Parathyroid adenoma (tissue), 2 donors: ENCODE measurements around the gene BSPRY.
A peak's percentile ranks its signal among the peaks of the same experiment; 100 is the strongest.

Experiments
- H2AFZ ChIP-seq: fragments of 300-600 bp; sonication (generic); one replicate; pipeline ENCODE4 v1.7.0; 2017; ENCODE audit warnings: antibody characterized with exemption, mild to moderate bottlenecking
- H3K27ac ChIP-seq: fragments of 300-600 bp; sonication (generic); one replicate; pipeline ENCODE4 v1.7.0; 2017
- H3K27me3 ChIP-seq: fragments of 300-600 bp; sonication (generic); one replicate; pipeline ENCODE4 v1.7.0; 2017; ENCODE audit warnings: low read length; ENCODE audit not compliant: control insufficient read depth, insufficient read depth
- H3K36me3 ChIP-seq: fragments of 300-600 bp; sonication (generic); one replicate; pipeline ENCODE4 v1.7.0; 2017; ENCODE audit warnings: low read length; ENCODE audit not compliant: control insufficient read depth, insufficient read depth
- H3K4me1 ChIP-seq: fragments of 300-600 bp; sonication (generic); one replicate; pipeline ENCODE4 v1.7.0; 2017; ENCODE audit warnings: control low read depth
- H3K4me2 ChIP-seq: fragments of 300-600 bp; sonication (generic); one replicate; pipeline ENCODE4 v1.7.0; 2017; ENCODE audit warnings: low read length
- H3K4me3 ChIP-seq: fragments of 300-600 bp; sonication (generic); one replicate; pipeline ENCODE4 v1.7.0; 2017; ENCODE audit warnings: low read depth, low read length
- H3K79me2 ChIP-seq: fragments of 300-600 bp; sonication (generic); one replicate; pipeline ENCODE4 v1.7.0; 2017; ENCODE audit warnings: control low read depth
- H3K9ac ChIP-seq: fragments of 300-600 bp; sonication (generic); one replicate; pipeline ENCODE4 v1.7.0; 2017; ENCODE audit warnings: mild to moderate bottlenecking
- H3K9me3 ChIP-seq: fragments of 300-600 bp; sonication (generic); one replicate; pipeline ENCODE4 v1.7.0; 2017; ENCODE audit warnings: low read length; ENCODE audit not compliant: control insufficient read depth
- TF ChIP-seq, protein P1 (sequence below): fragments of 300-600 bp; sonication (generic); IDR thresholded peaks from one replicate; pipeline ENCODE4 v1.7.0; 2017; ENCODE audit warnings: antibody characterized with exemption, mild to moderate bottlenecking
- donor health status: primary hyperparathyroidism.

BSPRY gene

DNA sequence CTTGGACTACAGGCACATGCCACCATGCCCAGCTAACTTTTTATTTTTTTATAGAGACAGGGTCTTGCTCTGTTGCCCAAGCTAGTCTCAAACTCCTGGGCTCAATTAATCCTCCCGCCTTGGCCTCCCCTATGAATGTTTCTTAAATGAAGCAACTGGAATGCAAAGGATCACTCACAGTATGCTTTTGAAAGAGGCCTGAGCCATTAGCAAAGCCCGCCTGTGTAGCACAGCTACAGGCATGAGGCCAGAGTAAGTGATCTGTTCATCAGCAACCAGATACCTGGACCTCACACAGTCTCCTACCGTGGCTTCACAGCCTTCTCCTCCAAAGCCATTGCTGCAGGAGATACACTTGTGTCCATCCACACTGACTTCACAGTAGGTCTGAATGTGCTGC lies 29.3 kb upstream of the BSPRY start:
- H3K36me3 ChIP-seq: no peaks in the 10 kb centered on the region
- H2AFZ ChIP-seq: no peak overlapping the region
- TF ChIP-seq, protein P1, sequence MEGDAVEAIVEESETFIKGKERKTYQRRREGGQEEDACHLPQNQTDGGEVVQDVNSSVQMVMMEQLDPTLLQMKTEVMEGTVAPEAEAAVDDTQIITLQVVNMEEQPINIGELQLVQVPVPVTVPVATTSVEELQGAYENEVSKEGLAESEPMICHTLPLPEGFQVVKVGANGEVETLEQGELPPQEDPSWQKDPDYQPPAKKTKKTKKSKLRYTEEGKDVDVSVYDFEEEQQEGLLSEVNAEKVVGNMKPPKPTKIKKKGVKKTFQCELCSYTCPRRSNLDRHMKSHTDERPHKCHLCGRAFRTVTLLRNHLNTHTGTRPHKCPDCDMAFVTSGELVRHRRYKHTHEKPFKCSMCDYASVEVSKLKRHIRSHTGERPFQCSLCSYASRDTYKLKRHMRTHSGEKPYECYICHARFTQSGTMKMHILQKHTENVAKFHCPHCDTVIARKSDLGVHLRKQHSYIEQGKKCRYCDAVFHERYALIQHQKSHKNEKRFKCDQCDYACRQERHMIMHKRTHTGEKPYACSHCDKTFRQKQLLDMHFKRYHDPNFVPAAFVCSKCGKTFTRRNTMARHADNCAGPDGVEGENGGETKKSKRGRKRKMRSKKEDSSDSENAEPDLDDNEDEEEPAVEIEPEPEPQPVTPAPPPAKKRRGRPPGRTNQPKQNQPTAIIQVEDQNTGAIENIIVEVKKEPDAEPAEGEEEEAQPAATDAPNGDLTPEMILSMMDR: no peak
- H3K27me3 ChIP-seq: no peaks in the 10 kb centered on the region
- H3K79me2 ChIP-seq: no peaks in the 10 kb centered on the region
- peak overlapping the region; percentile 2 for H3K4me2 ChIP-seq
- H3K27ac ChIP-seq: peak overlapping the region; percentile 75
- H3K4me3 ChIP-seq: no peak overlapping the region
- no peaks in the 10 kb centered on the region for H3K9me3 ChIP-seq
- peaks cover 40% of the 10 kb centered on the region for H3K4me1 ChIP-seq
- H3K9ac ChIP-seq: no peak overlapping the region

DNA sequence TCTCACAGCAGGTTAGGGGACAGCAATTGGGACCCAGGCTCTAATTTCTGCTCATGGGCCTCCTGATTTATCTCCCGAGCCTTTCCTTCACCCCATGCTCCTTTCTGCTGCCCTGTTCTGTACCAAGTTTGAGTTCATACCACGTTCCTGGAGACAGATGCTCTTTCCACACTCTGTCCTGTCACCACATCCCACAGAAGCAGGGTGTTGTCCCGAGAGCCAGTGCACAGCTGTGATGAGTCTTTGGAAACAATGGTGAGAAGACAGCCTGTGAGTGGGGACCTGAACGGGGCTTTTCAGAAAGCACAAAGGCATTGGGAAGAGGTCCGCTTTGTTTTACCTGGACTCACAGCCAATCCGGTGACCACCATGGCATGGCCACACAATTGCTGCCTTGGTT lies 26.7 kb upstream of the BSPRY start:
- TF ChIP-seq, protein P1: no peak
- Histone ChIP-seq H3K9me3 (no peaks in the 10 kb centered on the region), H3K4me2 (no peak overlapping the region), H3K27ac (peak overlapping the region; percentile 75), H3K9ac (no peak overlapping the region), H3K79me2 (no peaks in the 10 kb centered on the region), H3K36me3 (no peaks in the 10 kb centered on the region), H3K27me3 (no peaks in the 10 kb centered on the region), H3K4me1 (peaks cover 40% of the 10 kb centered on the region), H2AFZ (no peak overlapping the region), H3K4me3 (no peak overlapping the region)

DNA sequence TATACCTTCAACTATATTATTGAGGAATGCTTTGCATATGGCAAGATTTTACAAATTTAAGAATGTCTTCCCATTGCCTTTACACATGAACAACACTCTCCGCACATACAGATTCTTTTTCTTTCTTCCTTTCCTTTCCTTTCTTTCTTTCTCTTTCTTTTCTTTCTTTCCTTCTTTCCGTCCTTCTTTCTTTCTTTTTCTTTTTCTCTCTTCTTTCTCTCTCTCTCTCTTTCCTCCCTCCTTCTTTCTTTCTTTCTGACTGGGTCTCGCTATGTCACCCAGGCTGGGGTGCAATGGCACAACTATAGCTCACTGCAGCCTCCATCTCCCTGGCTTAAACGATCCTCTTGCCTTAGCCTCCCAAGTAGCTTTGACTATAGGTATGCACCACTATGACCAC lies 23.1 kb upstream of the BSPRY start:
- Histone ChIP-seq H3K4me1 (peaks cover 22% of the 10 kb centered on the region), H3K27me3 (no peaks in the 10 kb centered on the region), H3K4me3 (no peak overlapping the region), H2AFZ (no peak overlapping the region), H3K4me2 (no peak overlapping the region), H3K9ac (no peak overlapping the region), H3K36me3 (no peaks in the 10 kb centered on the region), H3K27ac (no peak overlapping the region), H3K9me3 (no peaks in the 10 kb centered on the region), H3K79me2 (no peaks in the 10 kb centered on the region)
- TF ChIP-seq, protein P1: no peak

DNA sequence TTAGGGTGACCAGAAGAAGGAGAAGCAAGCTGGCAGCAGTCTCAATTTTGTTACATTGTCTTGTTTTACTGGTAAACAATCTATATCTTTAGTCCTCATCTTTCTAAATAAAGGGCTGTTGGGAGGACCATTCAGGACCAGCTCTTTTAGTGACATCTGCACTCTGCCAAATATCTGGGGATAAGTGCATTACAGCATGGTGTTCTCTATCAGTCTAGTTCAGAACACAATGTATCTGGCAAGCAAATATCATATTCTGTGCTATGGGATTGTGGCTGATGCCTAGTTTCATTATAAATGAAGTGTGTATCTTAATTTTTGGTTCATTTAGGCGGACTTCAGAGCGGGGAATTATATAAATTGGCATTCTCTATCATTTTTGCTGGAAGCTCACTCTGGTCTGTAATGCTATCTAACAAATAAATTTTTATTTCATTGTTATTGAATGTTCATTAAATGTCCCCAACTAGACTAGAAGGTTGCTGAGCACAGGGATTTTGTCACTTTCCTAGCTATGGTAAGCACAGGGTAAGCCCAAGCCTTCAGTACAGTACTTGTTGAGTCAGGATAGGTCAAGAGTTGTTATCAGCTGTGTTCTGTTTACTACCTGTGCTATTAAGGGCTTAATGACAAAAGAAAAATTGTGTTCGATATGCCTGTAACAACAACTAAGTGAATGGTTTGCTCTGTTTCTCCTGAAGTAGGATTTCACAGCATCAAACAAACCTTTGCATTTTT lies 21.1 kb upstream of the BSPRY start:
- Histone ChIP-seq H3K79me2 (no peaks in the 10 kb centered on the region), H3K4me2 (peak overlapping the region; percentile 11), H3K36me3 (no peaks in the 10 kb centered on the region), H3K4me3 (no peak overlapping the region), H3K27me3 (no peaks in the 10 kb centered on the region), H3K9me3 (no peaks in the 10 kb centered on the region), H3K27ac (no peak overlapping the region), H3K4me1 (peaks cover 10% of the 10 kb centered on the region), H2AFZ (no peak overlapping the region), H3K9ac (no peak overlapping the region)
- TF ChIP-seq, protein P1: no peak

DNA sequence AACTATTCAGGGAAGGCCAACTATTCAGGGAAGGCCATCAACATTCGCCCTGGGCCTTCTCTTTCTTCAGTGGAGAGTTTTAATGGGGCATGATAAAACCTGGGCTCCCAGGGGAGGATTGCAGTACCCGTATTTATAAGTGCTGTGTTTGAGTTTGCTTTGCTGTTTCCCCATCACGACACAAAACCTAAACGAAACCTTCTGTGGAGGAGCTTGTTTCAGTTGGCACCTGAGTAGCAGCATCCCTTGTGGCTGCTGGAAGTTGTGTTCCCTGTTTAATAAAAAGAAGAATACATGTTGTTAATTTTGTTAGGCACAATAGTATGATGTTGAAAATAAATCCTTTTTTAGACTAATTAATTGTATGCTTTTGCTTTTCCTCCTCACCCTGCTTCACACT lies 17.6 kb upstream of the BSPRY start:
- Histone ChIP-seq H3K4me2 (no peak overlapping the region), H3K9me3 (no peaks in the 10 kb centered on the region), H3K27ac (no peak overlapping the region), H3K27me3 (no peaks in the 10 kb centered on the region), H3K9ac (no peak overlapping the region), H3K4me3 (no peak overlapping the region), H2AFZ (no peak overlapping the region), H3K79me2 (no peaks in the 10 kb centered on the region), H3K36me3 (no peaks in the 10 kb centered on the region), H3K4me1 (peaks cover 6% of the 10 kb centered on the region)
- TF ChIP-seq, protein P1: no peak
